Activated CD4-positive, alpha-beta T cell treated with anti-CD3 and anti-CD28 coated beads, Interleukin-2, Interleukin-4, amounts not matched to agents 100 ng/mL and 50 ng/mL, durations not matched to agents 16 hours and 8 hours (primary cell): ENCODE results near the gene RABEPK.
"Not testable (repeated sequence)": the region's sequence is repeated elsewhere in the genome, so short reads cannot be mapped to it uniquely, and the experiment has no call there.

Experiments used
- DNase-seq: peaks from one replicate; pipeline ENCODE4 v3.0.0-alpha.2; 2020; ENCODE audit warnings: low spot score

The RABEPK gene

DNA sequence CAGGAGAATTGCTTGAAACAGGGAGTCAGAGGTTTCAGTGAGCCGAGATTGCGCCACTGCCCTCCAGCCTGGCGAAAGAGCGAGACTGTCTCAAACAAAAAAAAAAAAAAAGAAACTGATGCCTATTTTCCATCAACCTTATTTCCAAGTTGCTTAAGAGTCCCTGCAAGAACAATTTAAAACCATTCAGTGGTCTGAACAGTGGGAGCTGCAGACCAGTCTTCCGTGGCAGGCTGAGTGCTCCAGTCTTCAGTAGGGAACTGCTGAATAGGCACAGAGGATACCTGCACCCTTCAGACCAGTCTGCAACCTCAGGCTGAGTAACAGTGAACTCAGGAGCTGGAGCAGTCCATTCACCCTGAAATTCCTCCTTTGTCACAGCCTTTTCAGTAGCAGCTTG is 5.9 kb upstream of the RABEPK start:
- not testable (repeated sequence) for DNase-seq

DNA sequence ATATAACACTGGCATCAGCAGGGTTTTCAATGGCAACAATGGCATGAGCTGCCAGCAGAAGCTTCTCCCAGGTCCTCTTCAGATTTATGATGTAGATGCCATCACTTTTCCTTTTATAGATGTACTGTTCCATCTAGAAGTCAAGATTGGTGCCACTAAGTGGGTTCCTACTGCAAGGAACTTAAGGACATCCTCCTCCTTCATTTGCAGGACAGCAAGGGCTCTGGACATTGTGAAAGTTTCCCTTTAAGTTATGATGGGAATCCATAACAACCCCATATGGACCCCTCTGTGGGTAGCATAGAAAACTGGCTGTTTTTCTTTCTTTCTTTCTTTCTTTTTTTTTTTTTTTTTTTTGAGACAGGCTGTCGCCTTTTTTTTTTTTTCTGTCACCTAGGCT is 4.8 kb upstream of the RABEPK start:
- DNase-seq = not testable (repeated sequence)

DNA sequence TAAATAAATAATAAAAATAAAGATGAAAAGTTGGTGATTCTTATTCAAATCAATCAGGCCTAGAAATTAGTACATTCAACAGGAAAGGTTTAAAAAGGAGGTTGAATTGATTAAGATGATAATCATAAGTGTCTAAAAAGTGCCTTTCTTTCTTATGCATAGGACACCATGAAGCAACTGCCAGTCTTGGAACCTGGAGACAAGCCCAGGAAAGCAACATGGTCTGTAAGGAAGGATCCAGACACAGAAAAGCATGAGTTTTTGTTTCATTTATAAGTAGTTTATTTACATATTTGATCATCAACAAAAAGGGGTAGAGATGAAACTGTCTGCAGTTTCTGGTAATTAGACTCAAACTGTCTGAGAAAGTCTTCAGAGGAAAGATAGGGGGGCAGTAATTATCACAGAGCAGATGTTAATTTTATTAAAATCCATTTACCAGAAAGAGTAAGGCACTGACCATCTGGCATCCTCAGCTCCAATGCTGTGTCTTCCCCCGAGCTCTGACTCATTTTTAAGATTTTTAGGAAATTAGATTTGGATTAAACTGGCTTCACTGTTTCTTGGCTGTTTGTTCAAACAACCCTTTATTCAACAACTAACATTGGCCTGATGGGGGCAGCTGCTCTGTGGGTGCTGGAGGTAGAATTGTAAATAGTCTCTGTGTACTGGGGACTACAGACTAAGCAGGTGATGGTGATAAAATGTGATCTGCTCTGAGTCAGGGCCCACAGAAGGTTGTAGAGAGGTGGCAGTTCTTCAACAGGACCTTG is 2.7 kb downstream of the RABEPK start:
- no peak for DNase-seq

DNA sequence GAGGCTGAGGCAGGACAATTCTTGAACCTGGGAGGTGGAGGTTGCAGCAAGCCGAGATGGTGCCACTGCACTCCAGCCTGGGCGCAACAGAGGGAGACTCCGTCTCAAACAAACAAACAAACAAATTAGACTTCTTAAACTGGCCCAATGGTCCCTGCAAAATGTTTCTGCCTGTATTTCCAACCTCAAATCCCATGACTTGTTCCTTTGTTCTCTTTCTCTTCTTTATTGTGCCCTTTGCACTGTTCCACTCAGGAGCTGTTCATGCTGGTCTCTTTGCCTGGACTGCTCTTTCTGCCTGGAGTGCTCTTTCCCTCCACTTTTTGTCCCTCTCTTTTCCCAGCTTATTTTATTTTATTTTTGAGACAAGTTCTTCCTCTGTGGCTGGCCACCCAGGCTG is 4.1 kb downstream of the RABEPK start:
- no peak for DNase-seq

DNA sequence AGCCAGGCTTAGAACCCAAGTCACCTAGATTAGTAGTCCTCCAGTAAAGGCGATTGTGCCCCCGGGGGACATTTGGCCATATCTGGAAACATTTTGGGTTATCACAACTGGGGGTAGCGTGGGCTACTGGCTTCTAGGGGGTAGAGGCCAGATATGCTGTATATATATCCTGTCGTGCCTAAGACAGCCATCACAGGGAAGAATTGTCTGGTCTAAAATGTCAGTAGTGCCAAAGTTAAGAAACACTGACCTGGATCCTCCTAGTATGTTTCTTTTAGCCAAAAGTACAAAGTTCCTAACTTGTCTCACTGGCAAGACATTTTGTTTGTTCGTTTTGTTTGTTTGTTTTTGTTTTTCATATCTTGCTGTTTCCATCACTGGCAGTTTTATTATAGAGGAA is 13.8 kb downstream of the RABEPK start:
- DNase-seq = no peak

DNA sequence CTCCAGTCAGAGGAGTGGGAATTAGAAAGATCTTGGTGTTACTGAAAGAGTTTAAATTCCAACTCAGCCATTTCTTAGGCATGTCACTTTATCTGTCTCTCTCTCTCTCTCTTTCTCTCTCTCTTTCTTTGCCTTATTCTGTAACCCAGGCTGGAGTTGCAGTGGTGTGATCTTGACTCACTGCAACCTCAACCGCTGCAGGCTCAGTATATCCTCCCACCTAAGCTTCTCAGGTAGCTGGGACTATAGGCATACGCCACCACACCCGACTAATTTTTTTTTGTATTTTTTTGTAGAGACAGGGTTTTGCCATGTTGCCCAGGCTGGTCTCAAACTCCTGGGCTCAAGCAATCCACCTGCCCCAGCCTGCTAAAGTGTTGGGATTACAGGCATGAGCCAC is 18.3 kb downstream of the RABEPK start:
- no peak for DNase-seq

DNA sequence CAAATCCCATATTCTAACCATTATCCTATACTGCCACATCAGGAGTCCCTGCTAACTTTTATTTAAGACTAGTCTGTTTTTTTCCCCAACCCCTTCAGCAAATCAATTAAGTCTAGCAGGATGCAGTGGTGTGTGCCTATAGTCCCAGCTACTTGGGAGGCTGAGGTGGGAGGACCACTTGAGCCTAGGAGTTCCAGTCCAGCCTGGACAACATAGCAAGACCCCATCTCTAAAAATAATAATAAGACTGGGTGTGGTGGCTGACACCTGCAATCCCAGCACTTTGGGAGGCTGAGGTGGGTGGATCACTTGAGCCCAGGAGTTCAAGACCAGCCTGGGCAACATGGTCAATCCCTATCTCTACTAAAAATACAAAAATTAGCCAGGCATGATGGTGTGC is 24.5 kb downstream of the RABEPK start:
- not testable (repeated sequence) for DNase-seq

DNA sequence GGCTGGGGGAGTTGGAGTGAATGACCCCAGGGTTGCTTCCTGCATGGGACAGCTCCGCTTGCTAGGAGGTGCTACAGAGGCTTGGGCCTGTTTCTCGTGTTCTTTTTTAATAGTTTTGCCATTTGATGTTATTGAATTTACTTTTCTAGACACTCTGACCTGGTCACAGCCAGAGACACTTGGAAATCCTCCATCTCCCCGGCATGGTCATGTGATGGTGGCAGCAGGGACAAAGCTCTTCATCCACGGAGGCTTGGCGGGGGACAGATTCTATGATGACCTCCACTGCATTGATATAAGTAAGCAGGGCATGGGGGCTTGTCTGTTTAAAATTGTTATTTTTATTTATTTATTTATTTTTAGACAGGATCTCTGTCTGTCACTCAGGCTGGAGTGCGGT is 27.4 kb downstream of the RABEPK start:
- DNase-seq = no peak

DNA sequence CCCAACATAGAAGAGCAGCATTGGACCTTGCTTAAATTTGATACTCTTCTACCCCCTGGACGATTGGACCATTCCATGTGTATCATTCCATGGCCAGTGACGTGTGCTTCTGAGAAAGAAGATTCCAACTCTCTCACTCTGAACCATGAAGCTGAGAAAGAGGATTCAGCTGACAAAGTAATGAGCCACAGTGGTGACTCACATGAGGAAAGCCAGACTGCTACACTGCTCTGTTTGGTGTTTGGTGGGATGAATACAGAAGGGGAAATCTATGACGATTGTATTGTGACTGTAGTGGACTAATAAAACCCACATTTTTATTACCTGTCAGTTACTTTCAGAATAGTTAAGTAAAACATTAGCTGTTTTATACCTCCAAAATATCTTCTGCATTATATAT is 33.3 kb downstream of the RABEPK start:
- DNase-seq = no peak

DNA sequence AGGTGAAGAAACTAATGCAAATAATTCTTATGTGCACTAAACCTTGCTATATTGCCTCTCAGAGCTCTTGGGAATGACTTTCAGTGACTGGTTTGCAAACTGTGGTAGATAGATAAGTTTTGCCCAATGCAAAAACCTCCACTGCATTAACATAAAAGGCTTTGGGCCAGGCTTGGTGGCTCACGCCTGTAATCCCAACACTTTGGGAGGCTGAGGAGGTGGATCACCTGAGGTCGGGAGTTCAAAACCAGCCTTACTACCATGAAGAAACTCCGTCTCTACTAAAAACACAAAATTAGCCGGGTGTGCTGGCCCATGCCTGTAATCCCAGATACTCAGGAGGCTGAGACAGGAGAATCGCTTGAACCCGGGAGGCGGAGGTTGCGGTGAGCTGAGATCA is 33.8 kb downstream of the RABEPK start:
- DNase-seq = not testable (repeated sequence)

DNA sequence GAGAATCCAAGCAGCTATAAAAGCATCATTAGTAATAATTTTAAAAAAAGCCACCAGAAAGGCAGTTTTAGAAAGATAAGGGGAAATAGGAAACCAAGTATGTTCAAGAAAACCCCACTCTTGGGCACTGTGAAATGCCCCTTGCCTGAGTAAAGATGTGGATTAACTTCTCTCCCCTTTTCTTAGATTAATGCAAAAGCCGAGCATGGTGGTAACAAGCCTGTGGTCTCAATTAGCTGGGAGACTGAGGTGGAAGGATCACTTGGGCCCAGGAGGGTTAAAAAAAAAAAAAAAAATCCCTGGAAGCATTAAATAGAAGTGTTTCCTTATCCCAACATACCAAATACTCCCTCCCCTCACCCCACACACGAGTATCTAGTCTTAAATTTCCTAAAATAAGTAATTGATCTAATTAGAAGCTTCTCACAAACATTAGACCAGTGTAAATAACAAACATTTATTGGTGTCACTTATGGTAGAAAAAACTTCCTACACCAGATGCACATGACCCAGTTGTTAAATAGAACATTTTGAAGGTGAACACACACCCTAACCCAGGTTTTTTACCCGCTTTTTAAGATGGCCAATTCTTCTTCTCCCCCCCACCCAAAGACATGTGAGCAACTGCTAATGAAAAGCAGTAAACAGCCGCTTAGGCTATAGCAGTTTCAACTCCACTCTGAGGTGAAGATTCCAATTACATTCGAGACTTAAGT is 35.6 kb downstream of the RABEPK start:
- DNase-seq = no peak

DNA sequence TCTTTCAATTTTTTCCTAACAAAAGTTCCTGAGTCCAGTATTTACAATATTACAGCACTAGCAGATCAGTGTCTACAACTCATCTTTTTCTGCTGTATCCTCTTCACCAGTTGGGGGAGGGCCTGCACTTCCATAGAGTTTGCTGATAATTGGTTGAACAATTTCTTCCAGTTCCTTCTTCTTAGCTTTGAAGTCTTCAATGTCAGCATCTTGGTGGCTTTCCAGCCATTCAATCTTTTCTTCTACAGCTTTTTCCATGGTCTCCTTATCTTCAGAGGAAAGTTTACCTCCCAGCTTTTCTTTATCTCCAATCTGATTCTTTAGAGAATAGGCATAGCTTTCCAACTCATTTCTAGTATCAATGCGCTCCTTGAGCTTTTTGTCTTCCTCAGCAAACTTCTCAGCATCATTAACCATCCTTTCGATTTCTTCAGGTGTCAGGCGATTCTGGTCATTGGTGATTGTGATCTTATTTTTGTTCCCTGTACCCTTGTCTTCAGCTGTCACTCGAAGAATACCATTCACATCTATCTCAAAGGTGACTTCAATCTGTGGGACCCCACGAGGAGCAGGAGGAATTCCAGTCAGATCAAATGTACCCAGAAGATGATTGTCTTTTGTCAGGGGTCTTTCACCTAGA is 36.3 kb downstream of the RABEPK start:
- not testable (repeated sequence) for DNase-seq

DNA sequence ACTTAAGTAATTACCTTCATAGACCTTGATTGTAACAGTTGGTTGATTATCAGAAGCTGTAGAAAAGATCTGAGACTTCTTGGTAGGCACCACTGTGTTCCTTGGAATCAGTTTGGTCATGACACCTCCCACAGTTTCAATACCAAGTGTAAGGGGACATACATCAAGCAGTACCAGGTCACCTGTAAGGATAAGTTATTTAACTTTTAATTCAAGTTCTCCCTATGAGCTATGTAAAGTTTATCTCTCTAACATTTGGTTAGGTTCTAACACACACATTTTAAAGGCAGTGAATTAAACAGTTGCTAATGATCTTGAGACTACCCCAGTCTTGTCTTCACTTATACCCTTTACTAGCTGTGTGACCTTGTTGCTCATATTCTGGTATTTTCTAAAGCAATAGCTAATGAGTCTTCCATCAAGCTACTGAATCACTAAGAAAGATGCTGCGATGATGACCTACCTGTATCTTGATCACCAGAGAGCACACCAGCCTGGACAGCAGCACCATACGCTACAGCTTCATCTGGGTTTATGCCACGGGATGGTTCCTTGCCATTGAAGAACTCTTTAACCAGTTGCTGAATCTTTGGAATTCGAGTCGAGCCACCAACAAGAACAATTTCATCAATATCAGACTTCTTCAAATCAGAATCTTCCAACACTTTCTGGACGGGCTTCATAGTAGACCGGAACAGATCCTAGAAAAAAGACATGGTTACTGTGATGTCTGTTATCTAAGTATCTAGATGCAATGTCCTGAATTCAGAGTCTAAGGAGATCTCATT is 38.0 kb downstream of the RABEPK start:
- DNase-seq = no peak

DNA sequence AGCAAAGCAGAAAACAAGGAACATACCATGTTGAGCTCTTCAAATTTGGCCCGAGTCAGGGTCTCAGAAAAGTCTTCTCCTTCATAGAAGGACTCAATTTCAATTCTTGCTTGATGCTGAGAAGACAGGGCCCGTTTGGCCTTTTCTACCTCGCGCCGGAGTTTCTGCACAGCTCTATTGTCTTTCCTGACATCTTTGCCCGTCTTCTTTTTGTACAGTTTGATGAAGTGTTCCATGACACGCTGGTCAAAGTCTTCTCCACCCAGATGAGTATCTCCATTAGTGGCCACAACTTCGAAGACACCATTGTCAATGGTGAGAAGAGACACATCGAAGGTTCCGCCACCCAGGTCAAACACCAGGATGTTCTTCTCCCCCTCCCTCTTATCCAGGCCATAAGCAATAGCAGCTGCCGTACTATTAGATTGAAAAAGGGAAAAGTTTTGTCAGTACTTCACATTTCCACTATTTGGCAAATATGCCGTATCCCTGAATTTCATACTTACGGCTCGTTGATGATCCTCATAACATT is 38.6 kb downstream of the RABEPK start:
- DNase-seq = no peak

DNA sequence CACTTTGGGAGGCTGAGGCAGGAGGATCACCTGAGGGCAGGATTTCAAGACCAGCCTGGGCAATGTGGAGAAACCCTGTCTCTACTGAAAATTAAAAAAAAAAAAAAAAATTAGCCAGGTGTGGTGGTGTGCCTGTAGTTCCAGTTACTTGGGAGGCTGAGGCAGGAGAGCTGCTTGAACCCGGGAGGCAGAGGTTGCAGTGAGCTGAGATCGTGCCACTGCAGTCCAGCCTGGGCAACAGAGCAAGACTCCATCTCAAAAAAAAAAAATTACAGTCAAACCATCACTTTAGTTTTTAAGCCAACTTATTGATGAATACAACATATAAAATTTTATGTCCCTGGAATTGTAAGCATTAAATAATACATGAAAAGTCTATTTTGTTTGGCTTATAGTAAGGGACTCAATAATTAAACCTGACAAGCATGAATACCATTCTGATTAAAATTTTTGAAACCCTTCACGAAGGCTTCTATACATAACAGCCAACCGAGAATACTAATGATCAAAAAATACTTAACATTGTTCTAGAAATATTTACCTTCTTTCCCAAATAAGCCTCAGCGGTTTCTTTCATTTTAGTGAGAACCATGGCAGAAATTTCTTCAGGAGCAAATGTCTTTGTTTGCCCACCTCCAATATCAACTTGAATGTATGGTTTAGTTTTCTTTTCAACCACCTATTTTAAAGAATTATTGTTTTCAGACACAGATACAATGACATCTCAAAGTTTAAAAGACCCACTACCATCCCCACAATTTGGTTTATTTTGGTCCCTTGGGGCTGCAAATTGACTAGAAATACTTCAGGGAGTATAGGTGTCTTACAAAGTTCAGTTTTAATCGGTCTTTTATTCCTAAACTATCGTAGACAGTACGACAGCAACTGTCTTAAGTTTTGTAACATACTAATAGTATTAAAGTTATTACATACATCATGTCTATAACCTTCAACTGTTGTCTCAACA is 39.6 kb downstream of the RABEPK start:
- DNase-seq = no peak

DNA sequence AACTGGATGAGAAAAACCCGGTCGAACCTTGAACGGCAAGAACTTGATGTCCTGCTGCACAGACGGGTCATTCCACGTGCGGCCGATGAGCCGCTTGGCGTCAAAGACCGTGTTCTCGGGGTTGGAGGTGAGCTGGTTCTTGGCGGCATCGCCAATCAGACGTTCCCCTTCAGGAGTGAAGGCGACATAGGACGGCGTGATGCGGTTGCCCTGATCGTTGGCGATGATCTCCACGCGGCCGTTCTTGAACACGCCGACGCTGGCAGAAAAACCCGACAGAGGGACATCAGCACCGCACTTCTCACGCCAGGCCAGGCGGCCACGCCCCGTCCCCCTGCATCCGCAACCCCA is 40.3 kb downstream of the RABEPK start:
- DNase-seq = peak; percentile 44

DNA sequence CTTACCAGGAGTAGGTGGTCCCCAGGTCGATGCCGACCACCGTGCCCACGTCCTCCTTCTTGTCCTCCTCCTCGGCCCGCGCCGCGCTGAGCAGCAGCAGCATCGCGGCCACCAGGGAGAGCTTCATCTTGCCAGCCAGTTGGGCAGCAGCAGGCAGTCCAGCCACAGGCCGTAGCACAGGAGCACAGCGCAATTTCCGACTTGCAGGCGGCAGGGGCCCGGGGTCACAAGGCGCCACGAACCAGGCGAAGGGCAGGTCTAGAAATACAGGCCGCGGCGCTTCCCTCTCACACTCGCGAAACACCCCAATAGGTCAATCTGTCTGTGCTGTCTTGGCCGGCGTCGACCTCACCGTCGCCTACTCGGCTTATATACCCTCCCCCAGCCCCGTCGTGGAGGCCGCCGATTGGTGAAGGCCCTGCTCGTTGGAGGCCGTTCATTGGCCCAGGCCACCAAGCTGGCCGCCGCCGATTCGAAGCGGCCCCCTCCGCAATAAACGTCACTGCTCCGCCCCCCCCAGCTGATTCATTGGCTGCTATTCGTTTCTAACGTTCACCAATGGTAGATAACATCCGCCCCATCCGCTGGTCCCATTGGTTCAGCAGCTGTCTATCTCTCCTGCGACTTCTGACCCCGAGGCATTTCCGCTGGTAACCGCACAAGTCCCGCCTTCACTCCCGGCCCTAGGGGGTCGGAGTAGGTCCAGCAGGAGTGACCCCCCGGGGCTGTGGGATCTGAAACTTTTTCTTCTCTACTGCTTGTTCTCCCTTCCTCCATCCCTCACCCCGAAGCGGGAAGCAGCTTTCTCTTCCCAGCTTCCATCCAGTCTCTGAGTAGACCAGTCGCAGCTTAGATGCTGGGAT is 40.9 kb downstream of the RABEPK start, which contains the start of gene HSPA5:
TSS of gene HSPA5 (minus strand) at position 344 of the 863 bp plus-strand sequence. CDS start at position 127, 217 bp downstream.
- peak; percentile 100 for DNase-seq

DNA sequence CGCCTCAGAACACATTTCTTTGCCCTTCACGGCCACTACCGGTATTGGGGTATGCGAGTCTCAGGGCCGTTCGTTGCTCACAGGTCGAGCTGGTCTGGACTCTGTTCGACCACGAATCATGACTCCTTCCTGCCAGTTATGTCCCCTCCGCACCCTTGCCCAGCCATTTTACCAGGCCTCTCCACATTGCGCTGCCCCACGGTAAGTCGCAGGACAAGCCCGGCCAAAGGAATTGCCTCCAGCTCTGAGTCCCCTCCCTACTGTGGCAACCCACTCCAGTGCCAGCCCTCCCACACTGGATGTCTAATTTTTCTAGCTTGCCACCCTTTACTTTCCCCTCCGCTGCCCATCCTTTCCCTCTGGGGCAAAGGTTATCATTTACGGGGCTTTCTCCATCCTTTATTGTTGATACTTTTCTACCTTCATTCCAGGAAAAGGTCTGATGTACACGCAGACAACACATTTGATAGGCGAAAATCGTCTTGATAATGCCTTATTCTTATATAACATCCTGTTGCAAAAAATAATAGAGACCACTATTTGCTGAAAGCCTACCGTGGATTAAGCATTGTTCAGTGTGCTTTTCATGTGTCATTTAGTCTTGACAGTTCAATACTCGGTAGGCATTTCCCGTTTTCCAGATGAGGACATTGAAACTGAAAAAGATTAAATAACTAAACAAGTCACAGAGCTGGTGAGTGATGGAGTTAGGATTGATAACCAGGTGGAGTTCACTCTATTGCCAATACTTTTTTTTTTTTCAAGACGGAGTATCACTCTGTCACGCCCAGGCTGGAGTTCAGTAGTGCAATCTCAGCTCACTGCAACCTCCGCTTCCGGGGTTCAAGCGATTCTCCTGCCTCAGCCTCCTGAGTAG is 41.8 kb downstream of the RABEPK start:
- no peak for DNase-seq

DNA sequence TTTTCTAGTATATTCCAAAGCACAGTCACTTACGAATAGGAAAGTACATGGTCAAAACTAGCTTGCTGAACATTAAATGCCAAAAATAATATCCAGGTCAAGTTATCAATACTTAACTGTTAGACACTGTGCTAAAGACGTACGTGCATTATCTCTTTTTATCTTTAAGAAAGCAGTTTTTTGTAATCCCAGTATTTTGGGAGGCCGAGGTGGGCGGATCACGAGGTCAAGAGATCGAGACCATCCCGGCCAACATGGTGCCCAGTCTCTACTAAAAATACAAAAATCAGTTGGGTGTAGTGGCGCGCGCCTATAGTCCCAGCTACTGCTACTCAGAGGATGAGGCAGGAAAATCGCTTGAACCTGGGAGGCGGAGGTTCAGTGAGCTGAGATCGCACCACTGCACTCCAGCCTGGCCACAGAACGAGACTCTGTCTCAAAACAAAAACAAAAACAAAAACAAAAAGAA is 43.5 kb downstream of the RABEPK start:
- DNase-seq = no peak
